Measurements from ENCODE around the gene WBP1. TPM values are rescaled to one million over a fixed set of nuclear protein-coding genes. Genes with fewer than 3 reads are reported as not detected.
"Not testable (repeated sequence)": the region's sequence is repeated elsewhere in the genome, so short reads cannot be mapped to it uniquely, and the experiment has no call there.

The WBP1 gene
- total RNA-seq, 1 donor from 2014 or later = 62.4 TPM

DNA sequence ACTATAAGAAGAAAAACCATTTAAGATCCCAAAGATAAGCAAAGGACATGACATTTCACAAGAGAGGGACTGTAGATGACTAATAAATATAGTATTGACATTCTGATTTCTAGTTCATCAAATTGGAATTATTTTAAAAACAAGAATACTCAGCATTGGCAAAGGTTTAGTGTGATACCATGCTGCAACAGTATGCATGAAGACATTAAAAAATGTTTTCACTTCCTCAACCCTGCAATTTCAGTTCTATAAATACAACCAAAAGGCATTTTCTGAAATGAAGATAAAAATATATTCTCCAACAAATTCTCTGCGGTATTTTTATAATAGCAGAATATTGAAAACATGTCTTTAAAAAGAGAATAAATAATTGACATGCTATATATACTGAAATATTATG is 38.9 kb upstream of the WBP1 start:
- no peaks in the 10 kb centered on the region for H3K9me3 Mint-ChIP-seq (ENCODE audit: low read depth)
- H3K4me3 Mint-ChIP-seq (ENCODE audit: unreplicated experiment) = no peak overlapping the region
- no peak overlapping the region for H3K27ac Mint-ChIP-seq (ENCODE audit: unreplicated experiment)
- TF ChIP-seq, protein P1, sequence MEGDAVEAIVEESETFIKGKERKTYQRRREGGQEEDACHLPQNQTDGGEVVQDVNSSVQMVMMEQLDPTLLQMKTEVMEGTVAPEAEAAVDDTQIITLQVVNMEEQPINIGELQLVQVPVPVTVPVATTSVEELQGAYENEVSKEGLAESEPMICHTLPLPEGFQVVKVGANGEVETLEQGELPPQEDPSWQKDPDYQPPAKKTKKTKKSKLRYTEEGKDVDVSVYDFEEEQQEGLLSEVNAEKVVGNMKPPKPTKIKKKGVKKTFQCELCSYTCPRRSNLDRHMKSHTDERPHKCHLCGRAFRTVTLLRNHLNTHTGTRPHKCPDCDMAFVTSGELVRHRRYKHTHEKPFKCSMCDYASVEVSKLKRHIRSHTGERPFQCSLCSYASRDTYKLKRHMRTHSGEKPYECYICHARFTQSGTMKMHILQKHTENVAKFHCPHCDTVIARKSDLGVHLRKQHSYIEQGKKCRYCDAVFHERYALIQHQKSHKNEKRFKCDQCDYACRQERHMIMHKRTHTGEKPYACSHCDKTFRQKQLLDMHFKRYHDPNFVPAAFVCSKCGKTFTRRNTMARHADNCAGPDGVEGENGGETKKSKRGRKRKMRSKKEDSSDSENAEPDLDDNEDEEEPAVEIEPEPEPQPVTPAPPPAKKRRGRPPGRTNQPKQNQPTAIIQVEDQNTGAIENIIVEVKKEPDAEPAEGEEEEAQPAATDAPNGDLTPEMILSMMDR (IDR thresholded peaks at IDR 0.05) = no peak
- no peak for DNase-seq (ENCODE audit: low spot score)
- no peaks in the 10 kb centered on the region for H3K36me3 Mint-ChIP-seq (ENCODE audit: low read depth)
- peaks cover 3% of the 10 kb centered on the region for H3K27me3 Mint-ChIP-seq (ENCODE audit: low read depth)
- H3K4me1 Mint-ChIP-seq (ENCODE audit: low read depth) = peaks cover 12% of the 10 kb centered on the region

DNA sequence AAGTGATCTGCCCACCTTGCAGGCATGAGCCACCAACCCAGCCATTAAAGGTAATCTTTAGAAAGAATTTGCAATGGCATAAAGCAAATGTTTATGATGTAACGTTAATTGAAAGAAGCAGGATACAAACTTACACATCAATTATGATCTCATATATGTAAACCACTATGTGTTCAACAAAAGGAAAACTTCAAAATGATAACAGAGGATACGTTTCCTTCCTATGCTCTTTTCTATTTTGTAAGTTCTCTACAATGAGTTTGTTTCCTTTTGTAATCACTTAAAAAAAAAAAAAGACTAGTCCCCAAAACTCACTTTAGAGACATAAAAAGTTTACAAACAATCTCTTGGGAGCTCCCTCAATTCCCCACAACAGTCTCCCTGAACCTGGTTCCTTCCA is 38.2 kb upstream of the WBP1 start:
- Mint-ChIP-seq H3K36me3 (ENCODE audit: low read depth) (no peaks in the 10 kb centered on the region), H3K9me3 (ENCODE audit: low read depth) (no peaks in the 10 kb centered on the region), H3K27me3 (ENCODE audit: low read depth) (peaks cover 3% of the 10 kb centered on the region), H3K4me1 (ENCODE audit: low read depth) (peaks cover 12% of the 10 kb centered on the region), H3K27ac (ENCODE audit: unreplicated experiment) (no peak overlapping the region), H3K4me3 (ENCODE audit: unreplicated experiment) (no peak overlapping the region)
- TF ChIP-seq, protein P1 (IDR thresholded peaks at IDR 0.05) = no peak
- no peak for DNase-seq (ENCODE audit: low spot score)

DNA sequence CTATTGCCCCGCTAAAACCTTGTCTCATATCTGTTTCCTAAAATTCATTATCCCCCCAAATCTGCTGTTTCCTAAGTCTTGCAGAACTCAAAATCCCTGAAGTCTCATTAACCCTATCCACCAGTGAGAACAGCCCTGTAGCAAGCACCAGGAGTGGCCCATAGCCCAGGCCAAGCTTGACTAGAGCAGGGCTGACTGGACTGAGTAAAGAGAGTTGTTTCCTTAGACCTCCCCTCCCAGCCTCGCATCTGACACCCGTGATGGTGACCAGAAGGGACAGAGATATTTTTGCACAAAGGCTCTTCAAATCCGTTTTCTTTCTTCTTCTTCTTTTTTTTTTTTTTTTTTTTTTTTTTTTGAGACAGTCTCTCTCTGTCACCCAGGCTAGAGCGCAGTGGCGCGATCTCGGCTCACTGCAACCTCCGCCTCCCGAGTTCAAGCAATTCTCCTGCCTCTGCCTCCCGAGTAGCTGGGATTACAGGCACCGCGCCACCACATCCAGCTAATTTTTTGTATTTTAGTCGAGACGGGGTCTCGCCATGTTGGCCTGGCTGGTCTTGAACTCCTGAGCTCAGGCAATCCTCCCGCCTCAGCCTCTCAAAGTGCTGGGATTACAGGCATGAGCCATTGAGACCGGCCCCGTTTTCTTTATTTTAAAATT is 37.7 kb upstream of the WBP1 start:
- DNase-seq (ENCODE audit: low spot score); H3K36me3 Mint-ChIP-seq (ENCODE audit: low read depth); H3K27me3 Mint-ChIP-seq (ENCODE audit: low read depth); H3K27ac Mint-ChIP-seq (ENCODE audit: unreplicated experiment); H3K9me3 Mint-ChIP-seq (ENCODE audit: low read depth): not testable (repeated sequence)
- peak overlapping the region; percentile 94 for H3K4me3 Mint-ChIP-seq (ENCODE audit: unreplicated experiment)
- H3K4me1 Mint-ChIP-seq (ENCODE audit: low read depth) = peaks cover 12% of the 10 kb centered on the region

DNA sequence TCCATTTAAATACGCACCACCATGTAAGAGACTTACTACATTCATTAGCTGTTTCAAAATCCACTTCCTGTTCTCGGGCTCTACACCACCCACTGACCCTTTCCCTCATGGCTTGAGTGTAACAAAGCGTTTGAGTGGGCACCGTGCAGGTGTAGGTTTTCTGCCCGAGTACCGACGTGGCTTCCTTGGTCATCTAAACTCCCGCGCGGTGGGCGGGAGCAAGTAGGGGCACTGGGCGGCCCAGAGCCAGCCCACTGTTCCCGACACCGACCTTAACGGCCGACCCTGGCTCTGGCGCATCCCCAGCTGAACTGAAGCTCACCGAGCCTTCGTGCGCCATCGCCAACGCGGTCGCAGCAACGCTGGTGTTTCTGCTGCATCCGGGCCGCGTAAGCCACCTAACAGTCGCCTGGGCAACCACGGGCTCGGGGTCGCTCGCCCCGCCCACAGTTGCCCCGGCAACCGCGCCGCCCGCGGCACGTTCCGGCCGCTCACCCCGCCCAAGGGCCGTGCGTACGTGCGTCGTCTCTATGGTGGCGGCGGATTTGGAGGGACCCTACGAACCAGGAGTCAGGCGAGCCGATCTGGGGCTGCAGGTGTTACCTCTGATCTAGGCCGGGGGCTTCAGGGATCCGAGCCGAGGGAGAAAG is 36.9 kb upstream of the WBP1 start, which contains the start of the genes C2orf81 and WDR54:
C2orf81 (minus strand) TSS at position 399 of the 650 bp plus-strand sequence; CDS start at position 340, 59 bp downstream.
WDR54 (plus strand) TSS at position 510 of the 650 bp plus-strand sequence. CDS start 424 bp downstream, outside the sequence.
- Mint-ChIP-seq H3K4me1 (ENCODE audit: low read depth) (peaks cover 12% of the 10 kb centered on the region), H3K27me3 (ENCODE audit: low read depth) (peaks cover 3% of the 10 kb centered on the region), H3K27ac (ENCODE audit: unreplicated experiment) (peak within 1 kb of the TSS; percentile 78), H3K36me3 (ENCODE audit: low read depth) (peaks cover 7% of the 10 kb centered on the region), H3K4me3 (ENCODE audit: unreplicated experiment) (peak within 1 kb of the TSS; percentile 94), H3K9me3 (ENCODE audit: low read depth) (no peaks in the 10 kb centered on the region)
- DNase-seq (ENCODE audit: low spot score) = no peak
- TF ChIP-seq, protein P1 (IDR thresholded peaks at IDR 0.05) = no peak

DNA sequence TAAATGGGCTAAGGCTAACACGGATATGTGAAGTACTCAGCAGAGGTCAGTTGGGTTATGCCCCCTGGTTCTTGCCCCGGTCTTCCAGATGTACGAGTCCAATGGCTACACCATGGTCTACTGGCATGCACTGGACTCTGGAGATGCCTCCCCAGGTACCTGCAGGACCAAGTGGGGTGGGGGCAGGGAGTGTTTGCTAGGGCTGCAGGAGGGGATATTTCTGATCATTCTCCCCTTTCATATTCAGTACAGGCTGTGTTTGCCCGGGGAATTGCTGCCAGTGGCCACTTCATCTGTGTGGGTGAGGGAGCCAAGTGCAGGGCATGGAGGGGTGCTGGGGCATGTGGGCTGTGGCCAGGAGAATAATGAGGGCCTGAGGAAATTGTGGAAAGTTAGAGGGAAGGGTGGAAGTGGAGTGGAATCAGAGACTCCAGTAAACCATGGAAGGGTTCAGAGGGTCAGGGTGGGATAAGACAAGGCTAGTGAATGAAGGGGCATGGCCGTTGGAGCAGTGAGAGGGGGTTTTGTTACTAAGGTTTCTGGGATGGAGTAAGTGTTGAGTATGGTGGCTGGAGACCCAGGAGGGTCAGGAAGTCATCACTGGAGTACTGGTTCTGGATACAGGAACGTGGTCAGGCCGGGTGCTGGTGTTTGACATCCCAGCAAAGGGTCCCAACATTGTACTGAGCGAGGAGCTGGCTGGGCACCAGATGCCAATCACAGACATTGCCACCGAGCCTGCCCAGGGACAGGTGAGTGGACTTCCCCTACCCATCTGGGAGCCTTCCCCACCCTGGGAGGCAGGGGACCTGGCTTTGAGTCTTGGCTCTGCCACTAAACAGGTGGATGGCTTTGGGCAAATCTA is 34.8 kb upstream of the WBP1 start:
- Mint-ChIP-seq H3K4me1 (ENCODE audit: low read depth) (peaks cover 12% of the 10 kb centered on the region), H3K27ac (ENCODE audit: unreplicated experiment) (no peak overlapping the region), H3K9me3 (ENCODE audit: low read depth) (no peaks in the 10 kb centered on the region), H3K36me3 (ENCODE audit: low read depth) (peaks cover 17% of the 10 kb centered on the region), H3K4me3 (ENCODE audit: unreplicated experiment) (no peak overlapping the region), H3K27me3 (ENCODE audit: low read depth) (no peaks in the 10 kb centered on the region)
- TF ChIP-seq, protein P1 (IDR thresholded peaks at IDR 0.05) = no peak
- no peak for DNase-seq (ENCODE audit: low spot score)

Measured in chondrocyte (in vitro differentiated cells).